Right ventricle myocardium inferior (tissue), 1 donor: ENCODE measurements around the gene ARMH3. TPM values are rescaled to one million over a fixed set of nuclear protein-coding genes. Genes with fewer than 3 reads are reported as not detected.

Source experiments
- ATAC-seq: fragments of 200-7000 bp; cut with Tn5 transposase; one replicate; pipeline ENCODE4 v1.9.1; 2020; ENCODE audit warnings: mild to moderate bottlenecking, moderate library complexity
- DNase-seq: peaks from one replicate; pipeline ENCODE4 v3.0.0; 2021; ENCODE audit errors: missing footprints
- intact Hi-C: fragments of 100-400 bp; cut with DNase I; formaldehyde crosslinking; loops from one replicate; pipeline ENCODE4 v1.11.0; 2022
- total RNA-seq: library from RNA; stranded (reverse); fragmentation: NEBNext Ultra II Directional; extraction: Animal tissue kit (Norgen Biotek cat#: 25700); gene quantifications from one replicate; pipeline ENCODE4 v1.2.1, GENCODE V29; 2021
- donor health status: DM: no; HTN: yes; CAD: no; lungs with severe emphysema.

The ARMH3 gene
- total RNA-seq, 1 donor from 2014 or later = 51.9 TPM

DNA sequence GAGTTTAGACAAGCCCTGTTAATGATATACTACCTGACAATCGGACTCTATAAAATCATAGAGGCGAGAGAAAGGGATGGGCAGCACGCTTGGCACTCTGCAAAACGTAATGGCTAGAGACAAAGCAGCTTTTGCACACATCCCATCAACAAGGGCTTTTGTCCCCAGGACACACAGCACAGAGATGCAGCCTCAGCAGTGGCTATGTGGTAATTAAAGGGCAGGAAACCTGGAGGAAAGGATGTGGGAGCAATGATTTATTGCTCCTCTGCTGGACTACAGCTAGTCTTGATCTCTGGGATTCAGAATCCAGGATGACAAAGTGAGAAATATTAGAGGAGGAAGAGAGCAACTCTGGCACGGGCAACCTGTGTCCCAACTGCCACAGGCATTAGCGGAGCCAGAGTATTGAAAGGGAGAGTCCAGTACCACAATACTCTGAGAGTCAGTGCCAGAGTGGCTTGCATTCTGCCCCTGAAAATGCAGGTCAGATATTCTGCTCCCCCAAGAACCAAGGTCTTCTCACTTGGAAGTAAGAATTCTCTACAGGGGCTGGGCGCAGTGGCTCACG is 96.5 kb downstream of the ARMH3 start:
- ATAC-seq = no peak
- DNase-seq = no peak

DNA sequence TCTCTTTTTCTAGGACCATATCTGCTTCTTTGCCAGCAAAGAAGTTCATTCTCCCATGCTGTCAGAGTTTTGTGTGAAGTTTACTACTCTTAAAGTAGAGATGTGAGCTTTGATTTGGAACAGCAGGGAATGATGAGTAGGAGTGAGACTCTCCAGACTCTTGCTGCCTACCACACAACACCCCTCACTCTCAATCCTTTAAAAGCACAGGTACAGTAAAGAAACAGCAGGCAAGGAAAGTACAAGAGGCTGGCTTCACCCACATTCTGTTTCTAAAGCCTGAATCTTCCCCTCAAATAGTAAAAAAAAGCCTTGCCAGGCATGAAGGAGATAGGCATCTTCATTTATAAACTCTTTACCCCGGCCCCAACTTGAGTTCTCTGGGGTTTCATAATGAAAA is 97.3 kb downstream of the ARMH3 start:
- ATAC-seq (no peak), DNase-seq (no peak)
- intact Hi-C loops = no loop called here

More for the DNA sequence above, 96.5 kb downstream of the ARMH3 start:
- intact Hi-C loops = no loop called here

DNA sequence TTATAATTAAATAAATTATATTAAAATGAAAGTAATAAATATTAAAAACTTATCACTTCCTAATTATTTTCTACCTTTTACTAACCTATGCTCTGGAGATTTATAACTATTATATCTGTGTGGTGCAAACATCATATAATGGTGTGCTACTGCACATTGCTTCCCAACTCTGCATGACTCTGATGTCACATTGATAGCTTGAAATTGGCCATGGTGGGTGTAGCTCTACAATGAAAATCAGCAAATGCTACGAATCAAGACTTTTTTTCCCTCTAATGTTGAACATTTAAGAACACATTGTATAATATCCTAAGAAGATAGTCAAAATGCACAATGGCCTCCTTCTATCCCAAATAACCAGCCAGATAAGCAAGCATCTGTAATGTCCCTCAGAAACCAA is 99.1 kb downstream of the ARMH3 start:
- no peak for DNase-seq
- intact Hi-C loops = no loop called here
- ATAC-seq = no peak

DNA sequence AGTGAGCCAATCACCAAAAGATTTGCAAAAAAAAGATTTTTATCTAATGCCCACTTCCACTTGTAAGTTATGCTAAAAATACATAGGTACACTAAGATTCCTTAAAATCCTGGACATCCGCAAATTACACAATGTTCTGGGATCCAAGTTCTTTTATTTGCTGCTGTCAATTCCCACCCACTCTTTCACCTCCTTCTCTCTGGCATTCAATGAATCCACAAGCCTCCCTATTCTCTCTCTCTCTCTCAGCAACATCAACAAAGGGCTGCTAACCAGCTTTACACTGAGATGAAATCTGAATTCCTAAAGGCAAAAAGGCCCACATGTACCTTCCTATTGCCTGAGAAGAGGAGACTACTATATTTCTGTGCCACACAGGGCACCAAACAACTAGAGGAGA is 99.9 kb downstream of the ARMH3 start:
- intact Hi-C loops = no loop called here
- DNase-seq (no peak), ATAC-seq (no peak)

DNA sequence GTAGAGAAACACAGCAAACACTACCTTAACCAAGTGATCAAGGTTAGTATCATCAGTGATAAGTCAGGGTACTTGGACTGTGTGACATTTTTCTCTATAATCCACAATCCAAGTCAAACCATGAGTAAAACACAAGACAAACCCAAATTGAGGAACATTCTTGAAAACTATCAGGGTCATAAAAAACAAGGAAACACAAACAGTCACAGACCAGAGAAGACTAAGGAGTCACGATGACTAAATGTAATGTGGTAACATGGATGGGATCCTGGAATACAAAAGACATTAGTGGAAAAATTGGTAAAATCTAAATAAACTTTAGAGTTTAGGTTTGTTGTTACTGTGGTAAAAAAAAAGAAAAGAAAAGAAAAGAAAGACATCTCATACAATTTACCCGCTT is 103.8 kb downstream of the ARMH3 start:
- ATAC-seq (no peak), DNase-seq (no peak)
- intact Hi-C loops = no loop called here

DNA sequence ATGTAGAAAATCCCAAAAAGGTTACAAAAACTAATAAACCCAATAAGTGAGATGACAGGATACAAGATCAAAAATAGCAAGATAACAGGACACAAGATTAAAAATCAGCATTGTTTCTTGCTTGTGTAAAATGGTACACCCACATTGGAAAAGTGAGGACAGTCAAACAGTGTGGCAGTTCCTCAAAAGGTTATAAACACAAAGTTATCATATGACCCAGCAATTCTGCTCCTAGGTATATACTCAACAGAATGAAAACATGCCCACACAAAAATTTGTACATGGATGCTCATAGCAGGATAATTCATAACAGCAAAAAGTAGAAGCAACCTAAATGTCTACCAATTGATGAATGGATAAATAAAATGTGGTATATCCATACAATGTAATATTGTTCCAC is 105.8 kb downstream of the ARMH3 start:
- DNase-seq = no peak
- no peak for ATAC-seq
- intact Hi-C loops = no loop called here

DNA sequence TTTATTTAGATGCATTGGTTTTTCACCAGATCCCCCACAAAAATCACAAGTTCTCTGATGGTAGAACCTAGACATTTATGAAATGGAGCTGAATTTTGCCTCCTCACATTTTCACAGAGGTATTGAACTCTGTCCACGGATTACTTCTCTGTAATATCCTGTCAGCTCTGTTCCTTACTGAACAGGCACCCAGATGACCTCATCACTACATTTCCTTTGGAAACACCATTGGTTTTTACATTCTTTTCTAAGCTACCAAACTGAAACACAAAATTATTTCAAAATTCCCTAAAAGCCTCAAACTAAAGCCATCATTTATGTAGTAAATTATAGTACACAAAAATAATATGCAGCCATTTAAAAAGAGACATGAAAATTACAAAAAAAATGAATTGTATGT is 114.1 kb downstream of the ARMH3 start:
- ATAC-seq = no peak
- DNase-seq = no peak
- intact Hi-C loops = no loop called here

DNA sequence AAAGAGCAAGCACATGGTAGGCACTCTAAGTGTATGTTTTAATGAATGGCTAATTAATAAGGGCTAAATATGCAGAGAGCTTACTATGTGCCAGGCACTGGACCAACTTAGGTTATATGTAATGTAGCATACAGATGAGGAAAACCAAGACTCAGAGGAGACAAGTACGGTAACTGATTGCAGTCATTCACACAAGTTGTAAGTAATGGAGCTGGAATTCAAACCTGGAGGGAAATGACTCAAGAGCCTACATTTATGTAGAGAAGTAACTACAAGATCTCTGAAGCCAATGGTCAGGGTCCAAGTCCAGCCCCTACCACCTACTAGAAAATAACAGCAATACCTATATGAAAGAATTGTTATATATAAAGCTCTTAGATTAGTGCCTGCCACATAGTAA is 115.1 kb downstream of the ARMH3 start:
- intact Hi-C loops = no loop called here
- ATAC-seq (no peak), DNase-seq (no peak)

DNA sequence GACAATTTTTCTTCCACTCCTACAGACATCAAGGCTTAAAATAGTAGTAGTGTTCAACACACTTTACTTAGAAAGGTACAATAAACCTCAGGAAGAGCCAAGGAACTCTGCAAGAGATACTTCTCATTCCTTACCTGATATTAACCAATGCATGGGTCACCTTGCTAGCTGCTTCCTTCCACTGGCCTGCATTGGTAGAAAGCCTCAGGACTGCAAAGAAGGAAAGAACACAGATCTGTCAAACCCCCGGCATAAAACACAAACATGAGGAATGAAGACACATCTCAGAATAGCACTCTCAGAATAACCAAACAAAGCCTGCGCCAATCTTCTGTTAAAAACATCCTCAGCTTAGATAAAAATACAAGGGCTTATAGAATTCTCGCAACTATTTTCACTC is 116.2 kb downstream of the ARMH3 start:
- intact Hi-C loops = loop anchor here (1.0 to 5.0 kb wide), 2 partner anchors 22 to 42 kb away; no protein-coding TSS in a partner anchor
- ATAC-seq = peak; percentile 52
- no peak for DNase-seq

DNA sequence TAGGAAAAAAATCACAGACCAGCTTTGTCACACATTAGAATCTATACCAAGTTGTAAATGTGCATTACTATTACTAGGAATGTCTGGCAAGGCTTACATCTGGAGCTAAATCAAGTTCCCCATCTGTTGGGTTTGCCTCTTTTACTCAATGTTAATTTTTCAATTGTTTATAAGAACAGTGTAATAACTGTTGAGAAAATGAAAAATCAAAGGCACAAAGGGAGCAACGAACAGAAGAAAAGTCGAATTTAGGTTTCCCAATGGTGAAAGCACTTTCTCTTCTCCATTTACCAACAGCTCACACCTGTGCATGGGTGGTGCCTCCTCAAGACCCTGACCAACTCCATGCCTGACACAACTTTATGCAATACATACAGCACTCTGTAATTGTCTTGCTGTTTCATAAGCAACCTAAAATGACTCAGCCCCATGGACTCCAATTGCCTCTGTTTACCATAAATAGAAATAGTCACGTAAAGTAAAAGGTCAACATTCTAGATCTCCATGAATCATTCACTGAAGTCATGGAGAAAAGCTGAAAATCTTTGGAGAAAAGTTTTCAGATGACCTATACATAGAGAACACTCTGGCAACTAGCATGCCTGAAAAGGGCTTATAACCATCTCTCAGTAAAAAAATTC is 116.8 kb downstream of the ARMH3 start:
- intact Hi-C loops = loop anchor here (1.0 to 5.0 kb wide), 2 partner anchors 22 to 42 kb away; no protein-coding TSS in a partner anchor
- ATAC-seq = no peak
- no peak for DNase-seq

DNA sequence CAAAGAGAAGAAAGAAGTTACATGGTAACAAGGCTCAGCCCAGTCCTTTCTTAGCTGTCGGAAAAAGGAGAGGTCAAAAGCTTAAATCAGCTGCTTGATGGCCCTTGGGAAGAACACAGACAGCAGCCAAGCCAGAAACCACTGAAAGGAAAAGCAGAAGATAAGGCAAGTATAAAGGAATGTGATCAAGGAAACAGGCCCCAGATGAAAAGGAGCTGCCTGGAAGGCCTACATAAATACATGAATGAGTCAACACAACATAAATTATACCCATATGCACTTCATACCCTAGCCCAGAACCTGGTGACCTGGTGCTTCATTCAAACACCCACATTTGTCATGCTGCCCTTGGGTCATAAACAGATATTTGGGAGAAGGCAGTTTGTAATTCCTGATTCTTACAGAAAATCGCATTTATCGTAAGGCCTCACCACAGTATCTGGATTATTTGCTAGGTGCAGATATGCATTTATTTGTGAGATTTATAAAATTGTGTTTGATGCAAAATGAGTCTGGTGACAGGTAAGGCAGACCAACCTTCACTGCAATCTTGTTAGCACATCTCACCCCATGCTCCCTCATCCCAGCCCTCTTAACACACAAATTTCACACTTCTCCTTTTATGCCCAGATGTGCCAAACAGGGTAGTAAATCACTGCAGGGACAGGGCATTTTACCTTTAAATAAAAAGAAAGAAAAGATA is 117.5 kb downstream of the ARMH3 start:
- DNase-seq (no peak), ATAC-seq (no peak)
- intact Hi-C loops = loop anchor here (1.0 to 5.0 kb wide), 2 partner anchors 23 to 41 kb away; no protein-coding TSS in a partner anchor

DNA sequence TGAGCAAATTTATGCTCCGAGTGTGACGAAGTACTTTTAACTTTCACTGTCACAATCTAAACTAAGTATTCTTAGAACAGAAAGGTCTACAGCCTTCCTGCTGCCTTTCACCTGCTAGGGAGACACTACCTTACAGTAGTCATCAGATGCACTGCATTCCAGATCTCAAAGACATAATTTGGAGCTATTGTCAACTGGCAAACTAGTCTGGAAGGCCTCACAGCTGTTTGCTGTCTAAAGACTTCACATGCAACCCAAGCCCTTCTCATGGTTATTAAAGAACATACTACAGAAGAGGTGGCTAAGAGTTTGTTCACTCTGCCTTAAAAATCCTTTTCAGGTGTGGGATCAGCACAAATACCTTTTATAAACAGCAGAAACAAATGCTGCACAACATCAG is 120.5 kb downstream of the ARMH3 start:
- no peak for ATAC-seq
- intact Hi-C loops = loop anchor here (5.0 kb wide), 1 partner anchor 38 kb away; no protein-coding TSS in a partner anchor
- no peak for DNase-seq

DNA sequence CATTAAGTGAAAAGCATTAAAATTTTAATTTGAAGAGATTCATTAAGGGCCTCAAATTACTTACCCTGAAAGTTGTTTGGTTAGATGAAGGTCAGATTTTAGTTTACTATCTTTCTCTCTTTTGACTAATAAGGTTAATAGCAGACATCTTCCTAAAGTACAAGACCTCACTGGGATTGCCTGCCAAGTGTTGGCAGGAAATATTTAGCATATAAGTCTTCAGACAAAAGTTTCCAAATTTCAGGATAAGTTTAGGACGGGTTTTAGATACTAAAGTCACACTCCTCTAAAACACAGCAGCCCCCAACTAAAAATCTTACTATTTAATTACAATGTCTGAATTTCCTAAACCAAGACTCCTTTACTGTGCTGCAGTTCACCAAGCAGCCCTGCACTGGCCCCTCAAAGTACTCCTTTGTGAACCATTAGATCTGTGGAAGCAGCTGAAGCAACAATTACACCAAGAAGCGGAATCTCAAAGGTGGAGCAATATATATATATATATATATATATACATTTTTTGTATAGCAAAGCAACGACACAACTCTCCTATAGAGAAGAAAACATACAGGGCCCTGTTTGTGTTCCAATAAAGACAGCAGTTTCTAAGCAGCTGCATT is 121.2 kb downstream of the ARMH3 start:
- intact Hi-C loops = loop anchor here (5.0 kb wide), 1 partner anchor 37 kb away; no protein-coding TSS in a partner anchor

DNA sequence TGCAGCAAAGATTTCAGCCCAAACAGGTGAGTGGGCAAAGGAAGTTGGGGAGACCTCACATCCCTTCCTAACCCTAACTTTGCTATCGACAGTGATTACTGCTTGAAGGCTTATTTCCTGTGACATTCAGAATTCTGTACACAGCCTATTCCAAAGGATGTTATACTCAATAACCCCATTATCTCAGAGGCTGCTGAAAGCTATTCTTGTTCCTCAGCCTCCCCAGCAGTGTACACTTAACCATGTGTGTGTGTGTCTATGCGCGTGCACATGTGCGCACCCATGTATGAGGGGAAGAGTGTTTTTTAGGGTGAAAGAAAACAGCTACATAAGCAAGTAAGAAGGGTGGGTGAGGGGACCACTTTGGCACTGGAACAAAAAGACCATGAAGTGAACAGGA is 122.0 kb downstream of the ARMH3 start:
- ATAC-seq = no peak
- no peak for DNase-seq
- intact Hi-C loops = no loop called here

More for the DNA sequence above, 121.2 kb downstream of the ARMH3 start:
- DNase-seq (no peak), ATAC-seq (no peak)

DNA sequence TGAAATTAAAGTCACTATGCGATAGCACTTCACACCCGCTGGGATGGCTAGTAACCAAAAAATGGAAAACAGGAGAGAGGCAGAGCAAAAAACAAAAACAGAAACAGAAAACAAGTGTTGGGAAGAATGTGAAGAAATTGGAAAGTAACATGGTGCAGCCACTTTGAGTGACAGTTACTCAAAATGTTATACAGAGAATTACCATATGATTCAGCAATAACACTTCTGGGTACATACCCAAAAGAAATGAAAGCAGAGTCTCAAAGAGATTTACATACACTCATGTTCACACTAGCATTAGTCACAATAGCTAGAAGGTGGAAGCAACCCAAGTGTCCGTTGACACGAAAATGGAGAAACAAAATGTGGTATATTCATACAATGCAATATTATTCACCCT is 123.8 kb downstream of the ARMH3 start:
- ATAC-seq (no peak), DNase-seq (no peak)
- intact Hi-C loops = no loop called here

DNA sequence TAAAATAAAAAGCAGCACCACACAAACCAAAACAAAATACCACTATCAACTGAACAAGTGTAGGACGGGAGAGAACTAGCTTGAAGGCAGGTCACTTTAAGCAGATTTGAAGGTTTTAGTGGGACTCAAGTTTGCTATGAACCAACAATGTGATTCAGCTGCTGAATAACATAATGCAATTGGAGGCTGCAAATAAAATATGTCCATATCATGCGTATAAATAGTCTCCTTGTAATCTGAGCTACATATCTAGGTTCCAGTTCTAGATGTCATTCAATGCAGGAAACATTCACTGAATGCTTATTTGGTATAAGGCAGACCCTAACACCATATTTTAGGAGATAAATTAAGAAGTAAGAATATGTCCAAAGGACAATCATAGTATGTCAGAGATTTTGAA is 130.9 kb downstream of the ARMH3 start:
- no peak for DNase-seq
- intact Hi-C loops = no loop called here
- no peak for ATAC-seq

DNA sequence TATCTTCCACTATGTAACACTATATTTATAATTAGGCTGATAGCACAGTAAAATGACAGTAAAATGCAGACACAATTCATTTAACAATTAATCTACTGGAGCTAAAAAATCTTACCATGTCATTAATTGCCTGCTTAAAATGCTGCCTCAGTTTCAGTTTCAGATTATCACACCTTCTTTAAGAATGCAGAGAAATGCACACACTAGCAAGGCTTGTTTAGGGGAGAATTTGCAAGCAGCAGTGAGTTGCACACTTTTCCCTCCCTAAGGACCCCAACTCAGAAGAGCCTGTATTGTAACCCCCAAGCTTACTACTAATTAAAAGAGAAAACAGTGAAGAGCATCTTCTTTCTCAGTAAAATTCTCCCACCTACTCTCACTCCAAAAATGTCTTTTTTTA is 132.7 kb downstream of the ARMH3 start:
- DNase-seq (no peak), ATAC-seq (no peak)
- intact Hi-C loops = no loop called here

DNA sequence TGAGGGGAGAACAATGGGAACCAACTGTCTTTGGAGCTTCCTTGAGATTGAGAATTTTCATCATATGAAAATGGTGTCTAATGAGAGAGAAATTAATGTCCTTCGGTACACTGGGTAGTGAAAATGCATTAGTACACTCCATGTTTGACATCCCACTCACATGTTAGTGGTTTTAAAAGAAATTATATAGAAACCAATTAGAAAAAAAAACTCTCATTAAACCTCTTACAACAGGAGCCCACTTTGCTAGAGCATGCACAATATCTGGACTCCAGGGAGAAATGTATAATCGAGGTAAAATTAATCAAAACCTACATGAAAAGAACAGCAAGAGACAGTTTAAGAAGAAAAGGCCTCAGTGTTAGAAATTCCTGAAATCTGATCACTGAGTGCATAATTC is 133.1 kb downstream of the ARMH3 start:
- intact Hi-C loops = no loop called here
- DNase-seq = no peak
- ATAC-seq = no peak

DNA sequence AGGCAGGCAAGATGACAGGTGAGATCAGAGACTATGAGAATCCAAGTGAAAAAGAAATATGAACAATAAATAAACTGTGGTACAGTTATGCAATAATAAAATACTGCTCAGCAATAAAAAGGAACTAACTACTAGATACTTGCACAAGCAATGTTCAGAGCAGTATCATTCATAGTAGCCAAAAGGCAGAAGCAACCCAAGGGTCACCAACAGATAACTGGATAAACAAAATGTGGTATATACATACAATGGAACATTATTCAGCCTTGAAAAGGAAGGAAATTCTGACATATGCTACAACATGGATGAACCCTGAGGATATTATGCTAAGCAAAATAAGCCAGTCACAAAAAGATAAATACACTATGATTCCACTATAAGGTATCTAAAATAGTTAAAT is 135.4 kb downstream of the ARMH3 start:
- ATAC-seq = no peak
- intact Hi-C loops = no loop called here
- DNase-seq = no peak
